TTC549 (cell line): ENCODE data around the gene SPATA22.
"Not testable (repeated sequence)": the region's sequence is repeated elsewhere in the genome, so short reads cannot be mapped to it uniquely, and the experiment has no call there.

ENCODE experiments used
- FAIRE-seq: peaks from 2 replicates; lab custom pipeline; 2012; peaks lifted over from hg19 to GRCh38; lab: Jason Lieb, UNC

Gene SPATA22, protein sequence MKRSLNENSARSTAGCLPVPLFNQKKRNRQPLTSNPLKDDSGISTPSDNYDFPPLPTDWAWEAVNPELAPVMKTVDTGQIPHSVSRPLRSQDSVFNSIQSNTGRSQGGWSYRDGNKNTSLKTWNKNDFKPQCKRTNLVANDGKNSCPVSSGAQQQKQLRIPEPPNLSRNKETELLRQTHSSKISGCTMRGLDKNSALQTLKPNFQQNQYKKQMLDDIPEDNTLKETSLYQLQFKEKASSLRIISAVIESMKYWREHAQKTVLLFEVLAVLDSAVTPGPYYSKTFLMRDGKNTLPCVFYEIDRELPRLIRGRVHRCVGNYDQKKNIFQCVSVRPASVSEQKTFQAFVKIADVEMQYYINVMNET

DNA sequence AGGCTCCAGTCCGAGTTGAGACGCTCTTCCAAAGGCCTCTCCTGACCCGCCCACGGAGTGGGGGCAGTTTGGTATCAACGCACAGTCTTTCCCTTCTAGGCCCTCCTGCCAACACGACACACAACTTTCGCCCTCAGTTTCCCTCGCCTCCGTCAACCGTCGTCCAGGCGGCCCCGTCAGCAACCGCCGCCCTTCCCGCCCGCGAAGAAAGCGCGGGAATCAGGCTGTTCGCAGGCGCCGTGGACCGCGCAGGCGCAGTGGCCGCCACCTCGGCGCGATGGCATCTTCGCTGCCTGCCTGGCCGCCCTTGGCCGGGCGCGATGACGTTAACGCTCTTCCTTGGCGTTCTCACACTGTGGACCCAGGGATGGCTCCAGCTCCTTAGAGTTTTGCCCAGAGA lies at the start of gene SPATA22:
Gene SPATA22 (minus strand): TSS at position 221 of the 400 bp plus-strand sequence. CDS start 2,494 bp downstream, outside the sequence.
- FAIRE-seq: no peak

DNA sequence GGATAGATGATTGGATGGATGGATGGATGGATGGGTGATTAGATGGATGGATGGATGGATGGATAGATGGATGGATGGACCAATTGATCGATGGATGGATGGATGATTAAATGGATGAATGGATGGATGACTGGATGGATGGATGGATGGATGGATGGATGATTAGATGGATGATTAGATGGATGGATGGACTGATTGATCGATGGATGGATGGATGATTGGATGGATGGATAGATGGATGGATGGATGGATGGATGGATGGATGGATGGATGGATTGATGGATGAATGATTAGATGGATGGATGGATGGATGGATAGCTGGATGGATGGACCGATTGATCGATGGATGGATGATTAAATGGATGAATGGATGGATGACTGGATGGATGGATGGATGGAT lies 47.9 kb upstream of the SPATA22 start:
- not testable (repeated sequence) for FAIRE-seq

DNA sequence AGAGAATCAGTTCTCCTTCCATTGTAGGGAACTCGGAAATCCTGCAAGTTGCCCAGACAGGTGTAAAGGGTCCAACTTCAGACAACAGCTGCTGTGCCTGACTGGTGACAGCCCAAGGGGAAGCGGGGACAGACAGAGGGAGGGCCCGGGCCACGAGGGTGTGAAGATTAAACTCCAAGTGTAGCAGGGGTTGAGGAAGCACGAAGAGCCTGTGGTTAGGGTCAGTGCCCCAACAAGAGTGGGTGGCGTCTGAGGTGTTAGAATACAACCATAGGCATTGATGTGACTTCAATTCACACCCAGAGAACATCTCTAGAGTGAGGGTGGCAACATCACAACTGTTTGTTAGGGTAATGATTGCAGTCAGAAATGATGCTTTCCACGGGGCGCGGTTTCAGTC lies 43.3 kb upstream of the SPATA22 start:
- no peak for FAIRE-seq

DNA sequence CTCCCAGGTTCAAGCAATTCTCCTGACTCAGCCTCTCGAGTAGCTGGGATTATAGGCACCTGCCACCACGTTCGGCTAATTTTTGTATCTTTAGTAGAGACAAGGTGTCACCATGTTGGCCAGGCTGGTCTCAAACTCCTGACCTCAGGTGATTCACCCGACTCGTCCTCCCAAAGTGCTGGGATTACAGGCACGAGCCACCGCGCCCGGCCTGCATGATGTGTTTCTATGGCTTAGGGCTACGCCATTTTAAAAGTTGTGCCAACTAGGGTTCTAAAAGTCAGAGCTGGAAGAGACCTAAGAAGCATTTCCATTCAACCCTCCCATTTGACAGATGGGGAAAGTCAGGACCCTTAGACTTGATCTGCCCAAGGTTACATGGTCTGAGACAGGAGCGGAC lies 42.5 kb upstream of the SPATA22 start:
- FAIRE-seq: not testable (repeated sequence)

DNA sequence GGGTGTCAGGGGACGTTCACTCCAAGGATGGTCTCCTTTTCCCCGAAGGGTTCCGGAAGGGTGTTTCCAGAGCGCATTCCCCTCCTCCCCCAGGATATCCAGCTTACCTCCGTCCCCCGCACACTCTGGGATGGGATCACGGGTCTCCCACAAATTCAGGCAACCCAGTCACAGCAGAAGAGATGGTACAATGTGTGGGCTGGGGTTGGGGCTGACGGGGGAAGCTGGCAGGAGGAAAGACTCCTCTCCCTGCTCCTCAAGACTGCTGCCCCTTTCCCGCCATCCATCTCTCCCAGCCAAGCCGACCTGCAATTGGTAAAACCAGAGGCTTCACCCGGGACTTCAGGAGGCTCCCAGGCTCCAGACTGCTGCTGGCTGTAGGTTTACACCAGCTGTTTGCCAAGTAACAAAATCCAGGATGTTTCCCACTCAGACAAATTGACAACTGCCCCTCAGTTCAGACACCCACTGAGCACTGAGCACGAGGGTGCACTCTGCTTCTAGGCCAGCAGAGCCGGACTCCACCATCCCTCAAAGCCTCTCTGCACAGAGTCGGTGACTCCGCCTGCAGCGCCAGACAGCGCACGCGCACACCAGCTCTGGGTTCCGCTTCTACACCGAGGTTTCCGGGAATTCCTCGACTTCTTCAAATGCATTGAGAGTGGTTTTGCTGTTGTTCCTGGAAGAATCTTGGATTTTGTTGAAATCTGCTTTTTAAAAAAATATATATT lies 41.9 kb upstream of the SPATA22 start:
- FAIRE-seq: no peak

DNA sequence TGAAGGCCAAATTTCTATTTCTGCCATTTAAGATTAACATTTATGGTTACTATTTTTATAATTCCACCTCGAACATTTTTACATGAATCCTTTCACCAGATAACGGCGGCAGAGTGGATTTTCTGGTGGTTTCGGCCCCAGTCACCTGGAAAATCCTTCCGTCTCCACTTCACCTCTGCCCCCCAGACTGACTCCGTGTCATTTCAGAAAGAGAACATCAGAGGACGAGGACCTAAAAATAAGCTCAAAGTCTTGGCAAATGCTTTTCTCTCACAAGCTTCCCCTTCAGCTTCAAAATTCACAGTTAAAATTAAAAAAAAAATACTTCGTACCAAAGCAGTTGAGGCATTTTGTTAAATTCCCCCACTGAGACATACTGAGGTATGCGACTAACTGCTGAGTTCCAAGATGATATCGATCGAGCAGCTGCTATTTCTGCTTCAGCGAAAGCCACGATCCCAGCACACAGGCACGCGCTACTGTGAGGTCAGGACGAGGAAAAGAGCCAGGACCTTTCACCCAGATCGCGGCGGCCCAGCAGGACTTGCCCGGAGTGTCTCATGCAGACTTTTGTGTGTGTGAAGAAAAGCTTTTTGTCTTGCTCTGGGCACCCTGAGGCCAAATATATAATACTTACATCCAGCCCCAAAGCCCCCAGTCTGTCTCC lies 41.0 kb upstream of the SPATA22 start:
- FAIRE-seq: no peak

DNA sequence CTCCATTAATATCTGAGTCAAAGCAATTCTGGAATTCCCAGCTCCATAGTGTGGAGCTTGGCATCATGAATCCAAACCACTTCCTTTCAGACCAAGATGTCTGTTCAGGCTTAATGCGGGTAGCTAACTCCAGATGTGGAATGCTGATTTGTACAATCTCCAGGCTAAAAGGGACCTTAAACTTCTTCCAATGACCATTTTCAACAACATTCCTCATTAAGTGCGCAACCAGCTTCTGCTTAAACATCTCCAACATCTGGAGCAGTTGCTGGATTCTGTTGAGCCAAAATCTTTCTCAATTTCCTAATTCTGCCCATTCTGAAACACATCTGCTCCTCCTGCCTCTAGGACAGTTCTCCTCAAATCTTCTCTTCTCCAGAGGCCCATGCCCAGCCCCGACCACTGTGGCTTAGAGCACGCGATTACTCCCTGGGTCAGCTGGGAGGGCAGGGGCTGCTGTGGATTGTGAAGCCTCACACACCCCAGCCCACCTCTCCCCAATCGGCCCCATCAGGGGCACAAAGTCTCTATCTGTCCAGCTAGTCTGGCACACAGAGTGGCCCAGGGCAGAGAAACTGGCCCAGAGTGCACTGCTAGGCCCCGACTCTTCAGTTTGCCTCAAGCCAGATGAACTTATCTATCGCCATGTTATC lies 40.4 kb upstream of the SPATA22 start:
- no peak for FAIRE-seq

DNA sequence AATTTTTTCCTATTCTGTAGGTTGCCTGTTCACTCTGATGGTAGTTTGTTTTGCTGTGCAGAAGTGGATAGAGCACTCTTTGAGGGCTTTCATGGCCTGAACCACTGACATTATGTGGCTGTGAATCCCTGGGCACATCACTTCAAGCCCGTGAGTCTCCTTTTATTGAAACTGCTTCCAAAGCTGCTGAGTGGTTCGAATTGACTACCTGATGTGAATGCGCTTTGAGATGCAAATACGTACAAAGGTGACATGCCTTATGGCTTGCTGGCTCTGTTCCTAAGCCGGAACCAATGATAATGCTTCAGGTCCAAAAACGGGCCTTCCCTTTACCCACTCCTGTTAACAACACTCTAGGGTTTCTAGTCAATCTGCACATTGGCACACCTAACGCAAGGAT lies 38.5 kb upstream of the SPATA22 start:
- FAIRE-seq: no peak

DNA sequence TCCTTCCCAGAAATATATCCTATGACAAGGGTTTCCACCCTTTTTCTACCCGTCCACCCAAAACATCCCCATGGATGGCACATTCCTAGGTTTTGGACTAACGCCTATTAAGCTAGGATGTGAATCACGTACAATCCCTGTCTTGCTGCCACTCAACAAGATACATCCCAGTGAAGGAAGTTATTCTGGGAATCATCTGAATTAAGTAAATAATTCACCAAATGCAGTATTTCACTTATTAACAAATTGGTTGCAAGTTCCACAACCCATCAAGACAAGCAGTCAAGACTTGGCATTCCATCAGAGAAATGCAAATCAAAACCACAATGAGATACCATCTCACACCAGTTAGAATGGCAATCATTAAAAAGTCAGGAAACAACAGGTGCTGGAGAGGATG lies 36.2 kb upstream of the SPATA22 start:
- FAIRE-seq: no peak

DNA sequence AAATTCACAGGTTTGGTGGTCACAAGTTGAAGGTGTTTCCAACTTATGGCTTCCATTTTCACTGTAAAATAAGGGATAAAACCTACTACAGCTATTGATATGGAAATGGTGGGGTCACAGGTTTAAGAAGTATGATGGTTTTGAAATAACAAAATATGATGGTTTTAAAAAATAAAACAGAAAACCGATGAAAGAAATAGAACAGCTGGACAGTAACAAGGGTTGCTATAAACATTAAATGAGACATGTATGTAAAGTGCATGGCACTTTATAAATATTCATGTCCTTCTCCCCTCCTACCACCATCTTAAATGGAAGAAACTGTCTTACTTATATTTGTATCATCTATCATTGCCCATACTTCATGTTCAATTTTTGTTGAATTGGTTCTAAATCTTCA lies 35.5 kb upstream of the SPATA22 start:
- no peak for FAIRE-seq

DNA sequence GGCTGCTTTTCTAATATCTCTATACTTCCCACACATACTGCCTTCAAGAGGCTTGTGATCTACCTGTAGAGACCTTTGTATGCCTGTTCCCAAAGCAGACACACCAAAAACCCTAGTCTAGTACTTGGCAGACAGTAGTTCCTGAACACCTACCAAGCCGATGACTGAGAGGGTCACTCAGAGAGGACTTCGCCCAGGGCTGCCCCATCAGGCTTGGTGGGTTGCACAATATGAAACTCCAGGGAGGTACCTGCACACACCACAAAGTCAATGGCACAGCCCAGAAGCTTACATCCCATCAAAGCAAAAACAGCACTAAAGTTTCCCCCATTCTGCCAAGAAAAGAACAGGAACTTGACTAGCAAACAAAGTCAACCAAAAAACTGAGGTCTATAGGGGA lies 34.4 kb upstream of the SPATA22 start:
- no peak for FAIRE-seq

DNA sequence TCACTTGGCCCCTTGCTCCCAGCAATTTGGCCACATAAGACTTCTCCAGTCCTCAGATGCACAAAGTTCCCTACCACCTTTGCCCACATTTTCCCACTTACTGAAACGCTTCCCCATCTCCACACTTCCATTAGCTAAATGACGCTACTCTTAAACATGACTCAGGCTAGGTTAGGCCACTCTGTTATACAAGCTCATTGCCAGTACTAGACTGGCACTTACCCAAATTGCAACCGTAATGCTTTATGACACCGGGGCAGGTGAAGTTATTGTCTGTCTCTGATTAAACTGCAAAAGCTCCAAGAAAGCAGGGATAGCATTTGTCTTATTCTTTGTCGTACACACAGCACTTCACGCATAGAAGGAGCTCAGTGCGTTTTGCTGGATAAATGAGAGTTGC lies 33.4 kb upstream of the SPATA22 start:
- FAIRE-seq: no peak

DNA sequence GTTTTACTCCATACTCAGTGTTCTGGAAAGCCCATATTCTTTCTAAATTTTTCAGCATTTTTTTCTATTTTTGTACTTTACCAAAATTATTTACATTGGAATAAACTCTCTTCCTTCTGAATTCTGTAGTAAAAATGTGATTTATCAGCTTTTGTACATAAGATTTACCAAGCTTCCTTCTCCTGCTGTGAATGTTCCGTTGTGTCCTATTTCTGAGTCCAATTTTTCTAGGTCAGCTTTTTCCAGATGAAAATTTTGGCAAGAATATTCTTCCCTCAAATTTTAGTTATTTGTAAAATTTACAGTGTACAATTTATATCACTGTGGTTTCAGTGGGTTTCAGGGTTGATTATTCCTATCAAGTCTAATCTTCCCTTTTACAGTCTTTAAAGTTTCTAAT lies 31.7 kb upstream of the SPATA22 start:
- no peak for FAIRE-seq

DNA sequence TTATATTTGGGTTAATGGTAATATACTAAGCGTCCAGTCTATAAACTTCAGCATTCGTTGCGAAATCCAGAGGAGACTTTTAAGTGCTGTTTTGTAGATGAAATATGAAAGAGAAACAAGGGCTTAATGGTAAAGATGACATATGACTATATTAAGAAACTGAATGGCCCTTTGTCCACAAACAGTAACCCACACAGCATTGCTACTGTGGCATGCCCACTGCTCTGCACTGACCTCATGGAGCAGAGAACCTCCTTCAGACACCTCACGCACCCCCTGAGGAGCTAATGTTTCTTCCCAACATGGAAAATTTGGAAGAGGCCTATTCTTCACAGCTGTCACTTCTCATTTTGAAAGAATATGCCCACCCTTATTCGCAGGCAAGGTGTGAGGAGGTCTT lies 30.8 kb upstream of the SPATA22 start:
- no peak for FAIRE-seq

DNA sequence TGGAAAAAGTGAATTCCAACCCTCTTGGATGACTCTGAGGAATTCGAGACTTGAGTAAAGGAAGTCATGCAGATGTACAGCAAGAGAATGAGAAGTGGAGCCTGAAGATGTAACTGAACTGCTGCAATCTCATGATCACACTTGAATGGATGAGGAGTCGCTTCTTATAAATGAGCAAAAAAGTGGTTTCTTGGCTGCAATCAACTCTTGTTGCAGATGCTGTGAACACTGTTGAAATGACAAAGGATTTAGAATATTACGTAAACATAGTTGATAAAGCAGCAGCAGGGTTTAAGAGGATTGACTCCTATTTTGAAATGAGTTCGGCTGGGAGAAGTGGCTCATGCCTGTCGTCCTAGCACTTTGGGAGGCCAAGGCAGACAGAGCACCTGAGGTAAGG lies 29.7 kb upstream of the SPATA22 start:
- FAIRE-seq: no peak

DNA sequence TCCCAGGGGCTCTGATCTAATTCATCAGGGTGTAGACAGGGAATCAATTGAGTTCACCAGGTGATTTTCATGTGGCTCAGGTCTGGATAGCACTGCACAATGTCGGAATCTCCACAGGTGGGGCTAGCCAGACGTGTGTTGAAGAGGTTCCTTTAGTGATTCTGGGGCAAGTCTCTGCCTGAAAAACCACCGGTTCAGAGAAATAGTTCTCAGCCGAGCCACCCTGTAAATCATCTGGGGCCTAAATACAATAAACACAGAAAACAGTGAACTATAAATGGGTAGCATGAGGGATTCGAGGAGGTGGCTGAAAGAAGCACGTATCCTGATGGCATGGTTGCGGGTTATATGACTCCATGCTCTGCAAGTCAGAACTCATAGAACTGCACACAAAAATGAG lies 25.5 kb upstream of the SPATA22 start:
- no peak for FAIRE-seq

DNA sequence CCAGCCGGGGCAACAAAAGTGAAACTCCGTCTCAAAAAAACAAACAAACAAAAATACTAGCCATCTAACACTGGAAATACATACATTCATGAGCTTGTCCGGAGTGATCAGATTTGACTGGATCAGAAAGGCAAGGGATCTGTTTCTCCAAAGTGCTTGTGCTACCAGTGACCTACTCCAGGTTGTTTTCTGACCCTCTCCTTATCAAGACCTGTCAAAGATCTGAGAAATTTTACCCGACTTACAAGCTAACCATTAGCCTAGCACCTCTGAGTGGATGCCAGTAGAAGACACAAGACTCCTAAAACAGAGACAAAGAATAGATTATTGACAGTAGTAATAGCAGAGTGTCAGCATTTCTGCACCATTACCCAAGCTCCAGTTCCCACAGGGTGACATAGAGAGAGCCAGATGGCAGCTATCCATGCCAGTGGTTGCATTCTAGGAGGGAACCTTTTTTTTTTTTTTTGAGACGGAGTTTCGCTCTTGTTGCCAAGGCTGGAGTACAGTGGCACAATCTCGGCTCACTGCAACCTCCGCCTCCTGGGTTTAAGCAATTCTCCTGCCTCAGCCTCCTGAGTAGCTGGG lies 14.0 kb upstream of the SPATA22 start:
- no peak for FAIRE-seq

DNA sequence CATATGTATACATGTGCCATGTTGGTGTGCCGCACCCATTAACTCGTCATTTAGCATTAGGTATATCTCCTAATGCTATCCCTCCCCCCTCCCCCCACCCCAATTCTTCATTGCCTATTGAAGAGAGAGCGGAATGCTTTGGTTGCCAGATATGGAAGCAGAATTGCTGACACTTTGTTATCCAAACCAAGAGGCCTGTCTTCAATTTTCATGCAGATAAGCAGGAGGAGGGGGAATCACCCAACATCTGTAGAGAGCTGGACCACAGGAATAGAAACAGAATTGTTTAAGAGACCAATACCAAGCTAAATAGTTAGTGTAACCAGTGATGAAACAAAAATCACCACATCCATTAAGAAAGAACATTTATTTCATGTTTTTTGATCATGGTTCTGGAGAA lies 11.2 kb upstream of the SPATA22 start:
- FAIRE-seq: no peak

DNA sequence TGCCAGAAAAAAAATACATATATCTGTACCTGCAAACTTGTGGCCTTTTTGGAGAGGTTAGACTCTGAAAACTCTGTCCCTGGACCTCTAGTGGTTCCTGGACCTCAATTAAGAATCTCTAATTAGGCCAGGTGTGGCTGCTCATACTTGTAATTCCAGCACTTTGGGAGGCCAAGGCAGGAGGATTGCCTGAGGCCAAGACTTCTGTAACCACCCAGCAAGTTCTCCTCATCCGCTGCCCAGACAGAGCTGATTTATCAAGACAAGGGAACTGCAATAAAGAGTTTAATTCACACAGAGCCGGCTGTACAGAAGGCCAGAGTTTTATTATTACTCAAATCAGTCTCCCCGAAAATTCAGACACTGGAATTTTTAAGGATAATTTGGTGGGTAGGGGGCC lies 8.4 kb upstream of the SPATA22 start:
- FAIRE-seq: no peak

DNA sequence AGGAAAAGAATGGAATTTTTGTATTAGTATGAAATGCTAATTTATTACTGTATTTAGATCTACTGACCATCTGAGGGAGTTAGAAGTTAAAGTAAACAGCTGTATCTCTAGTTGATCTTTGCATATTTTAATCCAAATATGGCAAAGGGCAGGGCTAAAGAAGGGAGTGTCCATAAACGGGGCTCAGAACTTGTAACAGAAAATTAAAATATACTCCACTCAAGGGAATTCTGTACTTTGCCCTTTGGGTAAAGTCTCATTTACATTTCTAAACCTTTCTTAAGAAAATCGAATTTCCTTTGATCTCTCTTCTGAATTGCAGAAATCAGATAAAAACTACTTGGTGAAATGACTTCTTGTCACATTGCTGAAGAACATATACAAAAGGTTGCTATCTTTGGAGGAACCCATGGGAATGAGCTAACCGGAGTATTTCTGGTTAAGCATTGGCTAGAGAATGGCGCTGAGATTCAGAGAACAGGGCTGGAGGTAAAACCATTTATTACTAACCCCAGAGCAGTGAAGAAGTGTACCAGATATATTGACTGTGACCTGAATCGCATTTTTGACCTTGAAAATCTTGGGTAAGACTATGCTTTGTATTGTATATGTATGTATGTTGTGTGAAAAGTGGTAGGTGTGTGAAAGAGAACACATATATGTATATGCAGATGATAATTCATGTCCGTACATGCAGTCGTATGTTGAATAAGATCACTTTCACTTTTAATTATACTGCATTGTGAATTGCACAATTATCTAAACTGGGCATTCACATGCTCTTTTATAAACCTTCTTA lies 4.4 kb upstream of the SPATA22 start, which contains the start of gene ASPA:
Gene ASPA (plus strand): TSS at position 186 of the 799 bp plus-strand sequence. CDS start 163 bp downstream, at position 349.
- FAIRE-seq: no peak

DNA sequence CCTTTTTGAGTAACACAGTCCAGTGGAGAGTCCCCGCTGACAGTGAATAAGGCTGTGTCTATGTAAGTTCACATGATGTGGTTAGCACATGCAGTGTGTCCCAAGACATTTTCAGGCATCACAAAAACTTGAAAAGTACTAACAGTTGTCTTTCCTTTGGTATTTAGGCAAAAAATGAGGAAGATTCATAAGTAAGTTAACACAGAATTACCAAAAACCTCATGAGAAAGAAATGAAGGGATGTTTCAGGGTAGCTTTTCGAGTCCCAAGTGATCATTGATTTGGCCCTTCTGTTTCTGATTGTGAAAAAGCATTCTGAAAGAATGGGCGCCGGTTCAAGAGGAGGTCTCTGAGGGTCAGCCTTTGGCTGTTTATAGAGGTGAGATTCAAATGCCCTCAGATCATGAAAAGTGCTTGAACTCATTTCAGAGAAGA lies 3.6 kb upstream of the SPATA22 start:
- FAIRE-seq: no peak
